Activated naive CD4-positive, alpha-beta T cell treated with anti-CD3 and anti-CD28 coated beads, Interleukin-2, amount 10 ng/mL, durations not matched to agents 7 days and 5 days (primary cell): ENCODE data around the gene ESAM.

Source experiments
- CTCF ChIA-PET: fragments of 350-600 bp; sonication (Branson Sonifier 250); formaldehyde crosslinking; loops from one replicate; lab custom pipeline; 2021; ENCODE audit warnings: antibody characterized with exemption; lab: Charles Lee
- DNase-seq: peaks from one replicate; pipeline ENCODE4 v3.0.0-alpha.2; 2020
- H3K27ac Mint-ChIP-seq: one replicate; pipeline ENCODE4 v1.8.0; 2021; ENCODE audit warnings: mild to moderate bottlenecking, moderate library complexity, mixed read lengths
- H3K27me3 Mint-ChIP-seq: one replicate; pipeline ENCODE4 v1.8.0; 2021; ENCODE audit warnings: mild to moderate bottlenecking, mixed read lengths
- H3K36me3 Mint-ChIP-seq: one replicate; pipeline ENCODE4 v1.8.0; 2021; ENCODE audit warnings: mixed read lengths
- H3K4me1 Mint-ChIP-seq: one replicate; pipeline ENCODE4 v1.8.0; 2021; ENCODE audit warnings: mixed read lengths
- H3K4me3 Mint-ChIP-seq: one replicate; pipeline ENCODE4 v1.8.0; 2021; ENCODE audit warnings: mild to moderate bottlenecking, moderate library complexity, mixed read lengths
- H3K9me3 Mint-ChIP-seq: one replicate; pipeline ENCODE4 v1.8.0; 2021; ENCODE audit warnings: mixed read lengths

The ESAM gene

DNA sequence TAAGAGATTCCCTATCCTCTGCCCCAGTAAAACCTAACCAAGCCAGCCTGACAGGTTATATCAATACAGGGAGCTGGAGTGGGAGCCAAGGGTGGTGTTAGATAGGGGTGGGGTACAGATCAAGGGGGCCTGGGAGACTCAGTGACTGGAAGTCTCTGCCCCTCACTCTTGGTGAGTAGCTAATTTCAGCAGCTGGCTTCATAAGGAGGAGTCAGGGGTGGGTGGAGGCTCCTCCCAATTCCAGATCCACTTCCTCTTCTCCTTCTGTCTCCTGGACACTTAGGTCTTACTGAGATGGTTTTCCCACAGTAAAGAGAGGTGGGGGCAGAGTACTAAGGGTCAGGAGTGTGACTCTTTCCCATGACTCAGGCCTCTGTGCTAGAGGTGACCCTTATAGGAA, 8.9 kb downstream of the ESAM start:
- CTCF ChIA-PET = interaction anchor here (1.0 to 2.4 kb wide), 7 partner anchors 10 to 113 kb away, joined by 3 to 14 read pairs (median 5); partner anchors contain the start of gene ROBO3
- H3K4me3 Mint-ChIP-seq = no peak overlapping the region
- H3K9me3 Mint-ChIP-seq = no peaks in the 10 kb centered on the region

DNA sequence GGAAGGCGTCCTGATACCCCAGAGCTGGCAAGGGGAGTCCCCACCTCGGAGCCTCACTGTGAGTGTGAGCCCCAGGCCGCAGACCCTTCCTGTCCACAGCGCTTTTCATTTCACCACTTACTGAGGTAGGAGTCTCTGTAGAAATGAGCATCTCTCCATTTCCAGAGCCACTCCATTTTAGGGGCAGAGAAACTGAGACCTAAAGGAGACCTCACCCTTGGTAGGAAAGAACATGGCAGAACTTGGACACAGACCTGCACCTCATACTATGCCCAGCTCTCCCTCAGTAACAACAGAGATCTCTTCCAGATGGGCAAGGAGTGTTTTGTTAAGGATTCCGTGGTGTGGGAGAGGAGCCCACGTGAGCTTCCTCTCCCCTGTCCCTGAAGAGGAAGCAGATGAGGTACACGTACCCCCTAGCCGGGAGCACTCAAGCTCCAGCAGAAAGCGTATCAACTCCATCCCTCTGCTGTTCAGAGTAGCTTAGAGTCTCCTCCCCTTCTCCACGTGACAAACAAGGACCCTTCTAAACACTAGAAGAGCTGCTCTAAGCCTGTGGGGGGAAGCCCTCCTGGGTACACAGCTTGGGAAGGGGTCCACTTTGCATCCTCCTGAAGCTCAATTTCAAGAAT, 9.5 kb downstream of the ESAM start:
- Mint-ChIP-seq H3K4me1 (peaks cover 44% of the 10 kb centered on the region), H3K36me3 (no peaks in the 10 kb centered on the region), H3K27me3 (peaks cover 65% of the 10 kb centered on the region), H3K4me3 (peak overlapping the region; percentile 46), H3K9me3 (no peaks in the 10 kb centered on the region), H3K27ac (peak overlapping the region; percentile 82)
- DNase-seq = no peak
- CTCF ChIA-PET = interaction anchor here (1.0 to 2.4 kb wide), 7 partner anchors 11 to 113 kb away, joined by 3 to 14 read pairs (median 5); partner anchors contain the start of gene ROBO3

More for the DNA sequence above, 8.9 kb downstream of the ESAM start:
- no peak for DNase-seq
- Mint-ChIP-seq H3K27me3 (peaks cover 69% of the 10 kb centered on the region), H3K27ac (no peak overlapping the region), H3K4me1 (peaks cover 42% of the 10 kb centered on the region), H3K36me3 (no peaks in the 10 kb centered on the region)

DNA sequence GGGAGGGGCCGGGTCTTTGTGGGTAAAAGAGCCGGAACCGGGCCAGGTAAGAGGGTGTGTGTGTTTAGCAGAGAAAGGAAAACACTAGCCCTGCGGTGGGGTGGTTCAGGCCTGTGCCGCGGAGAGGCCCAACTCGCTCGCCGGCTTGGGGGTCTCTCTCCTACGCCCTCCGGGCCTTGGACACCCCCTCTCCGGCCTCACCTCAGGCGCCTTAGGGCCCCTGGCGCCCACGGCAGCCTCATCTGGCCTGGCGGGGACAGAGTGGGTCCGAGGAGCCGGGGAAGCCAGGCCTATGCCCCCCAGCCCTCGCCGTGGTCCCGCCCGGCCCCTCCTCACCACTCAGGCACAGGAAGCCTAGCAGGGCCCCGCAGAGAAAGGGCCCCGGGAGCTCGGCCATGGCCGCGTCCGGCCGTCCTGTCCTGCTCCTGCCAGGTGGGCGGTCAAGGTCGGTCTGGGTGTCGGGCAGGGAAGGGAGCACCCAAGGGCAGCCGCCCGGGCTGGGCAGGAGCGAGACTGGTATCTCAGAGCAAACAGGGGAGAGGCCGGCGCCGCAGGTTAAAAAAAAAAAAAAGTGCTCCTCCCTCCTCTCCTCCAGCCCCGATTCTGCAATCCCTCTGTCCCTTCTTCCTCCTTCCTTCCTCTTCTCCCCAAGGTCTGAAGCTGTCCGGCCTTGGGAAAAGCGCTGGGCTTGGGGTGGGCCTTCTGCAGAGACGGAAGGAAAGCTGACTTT, 10.2 kb downstream of the ESAM start, which contains the start of gene VSIG2:
TSS of gene VSIG2 (minus strand) at position 515 of the 730 bp plus-strand sequence. CDS start at position 397, 118 bp downstream.
- Mint-ChIP-seq H3K27ac (peak within 1 kb of the TSS; percentile 82), H3K36me3 (no peaks in the 10 kb centered on the region), H3K4me1 (peaks cover 47% of the 10 kb centered on the region), H3K9me3 (no peaks in the 10 kb centered on the region), H3K27me3 (peaks cover 58% of the 10 kb centered on the region), H3K4me3 (peak within 1 kb of the TSS; percentile 46)
- CTCF ChIA-PET = interaction anchor here (1.0 to 2.2 kb wide), 5 partner anchors 12 to 114 kb away, joined by 3 to 14 read pairs (median 4); partner anchors contain the start of gene ROBO3
- DNase-seq = no peak

DNA sequence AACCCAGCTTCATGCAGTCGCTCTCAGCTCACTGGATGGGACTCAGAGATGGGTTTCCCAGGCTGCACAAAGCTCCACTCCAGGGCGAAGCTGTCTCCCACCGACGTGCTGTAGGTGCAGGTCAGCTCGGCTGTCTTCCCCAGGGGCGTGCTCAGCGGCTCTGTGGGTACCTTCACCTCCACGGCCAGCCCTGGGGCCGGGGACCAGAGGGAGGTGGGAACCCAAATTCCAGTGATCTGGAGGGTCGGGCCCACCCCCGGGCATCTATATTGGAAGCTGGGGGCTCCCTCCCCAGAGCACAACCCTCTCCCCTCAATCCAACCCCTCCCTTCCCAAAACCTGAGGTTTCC, 10.7 kb downstream of the ESAM start:
- no peak overlapping the region for H3K27ac Mint-ChIP-seq
- H3K27me3 Mint-ChIP-seq = peaks cover 56% of the 10 kb centered on the region
- H3K9me3 Mint-ChIP-seq = no peaks in the 10 kb centered on the region
- H3K36me3 Mint-ChIP-seq = no peaks in the 10 kb centered on the region
- DNase-seq = no peak
- peaks cover 51% of the 10 kb centered on the region for H3K4me1 Mint-ChIP-seq
- no peak overlapping the region for H3K4me3 Mint-ChIP-seq
- CTCF ChIA-PET = interaction anchor here (0.5 to 1.0 kb wide), 2 partner anchors 68 to 115 kb away, joined by 3 read pairs; no protein-coding TSS in a partner anchor

DNA sequence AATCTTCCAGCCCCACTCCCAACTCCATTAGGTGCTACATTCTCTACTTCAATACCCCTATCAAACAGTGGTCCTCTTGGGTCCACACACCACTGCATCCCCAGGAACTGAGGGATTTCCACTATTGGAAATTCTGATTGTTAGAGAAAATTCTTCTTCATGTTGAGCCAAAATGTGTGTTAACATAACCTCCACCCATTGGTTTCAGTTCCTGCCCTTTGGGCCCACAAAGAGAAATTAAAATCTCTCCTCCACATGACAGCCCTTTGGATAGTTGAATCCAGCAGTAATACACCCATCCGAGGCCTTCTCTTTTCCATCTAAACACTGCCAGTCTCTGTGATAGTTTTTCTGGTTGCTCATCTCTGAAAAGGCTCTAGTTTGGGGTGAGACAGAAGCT, 12.2 kb downstream of the ESAM start:
- peaks cover 49% of the 10 kb centered on the region for H3K27me3 Mint-ChIP-seq
- H3K4me3 Mint-ChIP-seq = no peak overlapping the region
- H3K4me1 Mint-ChIP-seq = peaks cover 50% of the 10 kb centered on the region
- CTCF ChIA-PET = interaction anchor here (2.9 kb wide), 1 partner anchor 14 kb away, joined by 17 read pairs; the partner anchor contains the start of gene ESAM
- peak overlapping the region; percentile 68 for H3K27ac Mint-ChIP-seq
- H3K36me3 Mint-ChIP-seq = no peaks in the 10 kb centered on the region
- DNase-seq = no peak
- no peaks in the 10 kb centered on the region for H3K9me3 Mint-ChIP-seq

DNA sequence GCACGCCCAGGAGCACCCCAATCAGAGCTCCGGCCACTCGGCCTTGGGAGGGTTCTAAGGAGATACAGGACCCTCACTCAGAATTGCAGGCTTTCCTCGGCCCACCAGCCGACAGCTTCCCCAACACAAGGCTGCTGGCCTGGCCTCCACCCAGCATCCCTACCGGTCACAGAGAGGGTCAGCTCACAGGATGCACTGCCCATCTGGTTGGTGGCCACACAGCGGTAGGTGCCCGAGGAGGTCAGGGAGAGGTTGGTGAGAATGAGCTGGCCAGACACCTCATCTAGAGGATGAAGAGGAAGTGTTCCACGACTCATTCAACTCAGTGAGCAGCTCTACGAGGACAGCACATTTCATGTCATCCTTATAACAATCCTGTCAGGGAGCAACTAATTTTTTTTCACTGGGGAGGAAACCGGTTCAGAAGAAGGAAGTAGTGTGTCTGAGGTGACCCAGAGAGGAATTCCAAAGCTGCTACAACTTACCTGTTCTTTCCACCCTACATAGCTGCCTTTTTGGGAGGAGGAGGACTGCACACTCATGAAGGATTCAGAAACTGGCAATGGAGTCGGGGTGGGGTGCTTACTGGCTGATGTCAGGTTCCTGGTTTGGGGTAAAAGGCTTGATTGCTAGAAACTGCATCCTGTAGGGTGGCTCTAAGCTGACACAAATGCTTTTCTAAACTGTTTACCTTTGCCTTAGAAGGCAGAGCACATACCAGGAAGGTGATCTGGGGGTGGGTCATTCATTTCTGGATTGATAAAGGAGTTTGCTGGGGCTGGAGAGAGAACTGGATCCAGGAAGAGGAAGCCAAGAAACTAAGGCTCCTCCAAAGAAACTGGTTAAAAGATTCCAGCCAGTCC, 13.4 kb downstream of the ESAM start:
- Mint-ChIP-seq H3K27ac (peak overlapping the region; percentile 65), H3K36me3 (no peaks in the 10 kb centered on the region), H3K4me1 (peaks cover 50% of the 10 kb centered on the region), H3K27me3 (peaks cover 48% of the 10 kb centered on the region), H3K4me3 (no peak overlapping the region), H3K9me3 (no peaks in the 10 kb centered on the region)
- CTCF ChIA-PET = interaction anchor here (0.9 to 2.9 kb wide), 5 partner anchors 9 to 50 kb away, joined by 3 to 19 read pairs (median 4); partner anchors contain the start of gene ESAM
- no peak for DNase-seq

DNA sequence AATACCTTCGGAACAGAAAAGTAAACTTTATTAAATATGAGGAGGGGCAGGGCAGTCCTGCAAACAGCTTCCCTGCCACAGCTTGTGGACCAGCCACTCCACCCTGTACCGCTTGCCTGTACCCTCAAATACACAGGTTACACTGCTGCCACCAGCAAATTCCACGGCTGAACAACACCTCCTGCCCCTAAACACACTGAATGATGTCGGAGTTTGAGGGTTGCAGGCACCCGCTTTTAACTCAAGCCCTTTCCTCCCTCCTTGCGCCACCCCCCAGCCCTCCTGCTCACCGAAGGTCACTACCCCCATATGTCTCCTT, 14.0 kb downstream of the ESAM start:
- no peaks in the 10 kb centered on the region for H3K36me3 Mint-ChIP-seq
- H3K4me3 Mint-ChIP-seq = no peak overlapping the region
- H3K4me1 Mint-ChIP-seq = peaks cover 50% of the 10 kb centered on the region
- H3K27ac Mint-ChIP-seq = no peak overlapping the region
- H3K27me3 Mint-ChIP-seq = peaks cover 49% of the 10 kb centered on the region
- H3K9me3 Mint-ChIP-seq = no peaks in the 10 kb centered on the region
- no peak for DNase-seq
- CTCF ChIA-PET = interaction anchor here (1.8 to 2.9 kb wide), 3 partner anchors 10 to 45 kb away, joined by 4 to 19 read pairs (median 17); partner anchors contain the start of gene ESAM

DNA sequence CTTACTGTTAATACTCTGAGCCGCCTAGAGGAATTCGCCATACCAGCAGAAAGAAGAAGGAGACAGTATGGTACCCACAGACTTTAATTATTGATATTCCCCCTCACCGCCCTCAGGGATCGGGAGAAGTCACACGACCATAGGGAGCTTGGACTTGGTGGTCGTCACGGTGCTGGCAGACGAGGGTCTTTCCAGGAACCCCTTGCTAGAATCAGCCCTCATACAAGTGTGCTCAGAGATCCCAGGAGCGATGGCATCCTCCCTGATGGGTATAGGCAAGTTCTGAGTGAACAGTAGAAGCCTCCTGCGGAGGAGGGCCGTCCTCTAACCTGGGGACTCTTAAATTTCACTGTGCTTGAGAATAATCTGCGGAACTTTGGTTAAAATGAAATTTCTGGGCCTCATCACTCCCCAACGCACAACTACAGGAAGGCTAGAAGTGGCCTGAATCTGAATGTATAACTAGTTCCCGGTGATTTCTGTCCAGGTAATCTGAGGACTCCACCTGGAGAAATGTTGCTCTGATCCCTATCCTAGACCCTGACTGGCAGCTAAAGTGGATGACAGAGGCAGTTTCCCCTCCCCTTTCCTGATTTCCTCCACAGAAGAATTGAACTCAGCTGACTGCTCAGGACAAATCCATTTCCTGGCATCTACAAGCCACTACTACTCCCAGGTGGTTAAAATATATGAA, 14.5 kb downstream of the ESAM start:
- H3K9me3 Mint-ChIP-seq = no peaks in the 10 kb centered on the region
- peaks cover 48% of the 10 kb centered on the region for H3K4me1 Mint-ChIP-seq
- DNase-seq = no peak
- H3K27ac Mint-ChIP-seq = no peak overlapping the region
- peaks cover 54% of the 10 kb centered on the region for H3K27me3 Mint-ChIP-seq
- H3K36me3 Mint-ChIP-seq = no peaks in the 10 kb centered on the region
- H3K4me3 Mint-ChIP-seq = peak overlapping the region; percentile 84
- CTCF ChIA-PET = interaction anchor here (0.8 to 5.3 kb wide), 14 partner anchors 8 to 119 kb away, joined by 3 to 67 read pairs (median 8); partner anchors contain the start of gene ESAM

DNA sequence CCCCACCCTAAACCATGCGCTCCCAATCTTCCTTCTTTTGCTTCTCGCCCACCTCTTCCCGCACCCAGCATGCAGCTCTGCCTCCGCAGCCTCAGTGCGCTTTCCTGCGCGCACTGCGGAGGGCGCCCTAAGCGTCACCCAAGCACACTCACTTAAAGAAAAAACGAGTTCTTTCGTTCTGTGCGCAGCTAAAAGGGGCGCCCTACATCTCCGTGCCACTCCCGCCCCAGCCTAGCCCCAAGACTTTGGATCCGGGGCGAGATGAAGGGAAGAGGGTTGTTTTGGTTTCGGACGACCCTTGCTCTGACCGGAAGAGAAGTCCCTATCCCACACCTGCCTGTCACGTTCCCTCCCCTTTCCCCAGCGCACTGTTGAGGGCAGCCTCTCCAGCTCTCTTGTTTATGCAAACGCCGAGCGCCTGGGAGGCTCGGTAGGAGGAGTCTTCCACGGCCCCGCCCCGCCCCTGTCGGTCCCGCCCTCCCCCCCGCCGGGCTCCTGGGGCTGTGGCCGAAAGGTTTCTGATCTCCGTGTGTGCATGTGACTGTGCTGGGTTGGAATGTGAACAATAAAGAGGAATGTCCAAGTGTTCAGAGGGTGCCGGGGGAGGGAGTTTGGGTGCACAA, 15.4 kb downstream of the ESAM start:
- peak overlapping the region; percentile 86 for H3K27ac Mint-ChIP-seq
- no peaks in the 10 kb centered on the region for H3K9me3 Mint-ChIP-seq
- CTCF ChIA-PET = interaction anchor here (0.6 to 5.3 kb wide), 18 partner anchors 9 to 119 kb away, joined by 3 to 67 read pairs (median 4); partner anchors contain the start of genes ESAM, SIAE and SPA17
- peak overlapping the region; percentile 84 for H3K4me3 Mint-ChIP-seq
- H3K36me3 Mint-ChIP-seq = no peaks in the 10 kb centered on the region
- peak; percentile 86 for DNase-seq
- peaks cover 47% of the 10 kb centered on the region for H3K4me1 Mint-ChIP-seq
- H3K27me3 Mint-ChIP-seq = peaks cover 55% of the 10 kb centered on the region

DNA sequence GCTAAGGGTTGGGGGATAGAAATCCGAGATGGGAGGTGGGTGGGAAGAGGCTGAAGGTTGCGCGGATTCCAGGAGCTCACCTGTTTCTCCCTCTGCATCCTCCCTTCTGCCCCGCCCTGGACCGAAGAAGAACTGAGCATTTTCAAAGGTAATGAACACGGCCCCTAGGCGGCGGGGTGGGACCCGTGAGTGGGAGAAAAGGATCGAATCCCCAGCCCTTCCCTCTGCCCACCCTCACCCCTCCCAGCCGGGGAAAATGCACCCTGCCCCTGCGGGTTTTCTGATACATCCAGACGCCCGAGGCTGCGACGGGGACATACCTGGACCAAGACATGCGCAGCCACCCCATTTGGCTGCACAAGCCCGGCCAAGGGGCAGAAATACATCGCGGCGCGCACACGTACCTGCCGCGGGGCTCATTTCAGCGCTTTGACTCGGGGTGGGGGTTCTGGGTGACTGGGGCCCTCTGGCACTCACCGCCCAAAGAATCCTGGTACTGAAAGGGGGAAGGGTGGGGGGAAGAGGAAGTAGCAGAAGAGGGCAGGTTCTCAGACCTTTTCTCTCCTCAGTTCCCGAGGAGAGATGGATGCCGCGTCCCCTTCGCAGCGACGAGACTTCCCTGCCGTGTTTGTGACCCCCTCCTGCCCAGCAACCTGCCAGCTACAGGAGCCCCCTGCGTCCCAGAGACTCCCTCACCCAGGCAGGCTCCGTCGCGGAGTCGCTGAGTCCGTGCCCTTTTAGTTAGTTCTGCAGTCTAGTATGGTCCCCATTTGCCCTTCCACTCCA, 16.1 kb downstream of the ESAM start:
- CTCF ChIA-PET = interaction anchor here (0.6 to 5.3 kb wide), 18 partner anchors 9 to 106 kb away, joined by 3 to 67 read pairs (median 4); partner anchors contain the start of genes ESAM, SIAE and SPA17
- H3K4me1 Mint-ChIP-seq = peaks cover 48% of the 10 kb centered on the region
- H3K36me3 Mint-ChIP-seq = no peaks in the 10 kb centered on the region
- no peaks in the 10 kb centered on the region for H3K9me3 Mint-ChIP-seq
- H3K27ac Mint-ChIP-seq = peak overlapping the region; percentile 86
- H3K27me3 Mint-ChIP-seq = peaks cover 57% of the 10 kb centered on the region
- H3K4me3 Mint-ChIP-seq = peak overlapping the region; percentile 84
- DNase-seq = peak; percentile 55

DNA sequence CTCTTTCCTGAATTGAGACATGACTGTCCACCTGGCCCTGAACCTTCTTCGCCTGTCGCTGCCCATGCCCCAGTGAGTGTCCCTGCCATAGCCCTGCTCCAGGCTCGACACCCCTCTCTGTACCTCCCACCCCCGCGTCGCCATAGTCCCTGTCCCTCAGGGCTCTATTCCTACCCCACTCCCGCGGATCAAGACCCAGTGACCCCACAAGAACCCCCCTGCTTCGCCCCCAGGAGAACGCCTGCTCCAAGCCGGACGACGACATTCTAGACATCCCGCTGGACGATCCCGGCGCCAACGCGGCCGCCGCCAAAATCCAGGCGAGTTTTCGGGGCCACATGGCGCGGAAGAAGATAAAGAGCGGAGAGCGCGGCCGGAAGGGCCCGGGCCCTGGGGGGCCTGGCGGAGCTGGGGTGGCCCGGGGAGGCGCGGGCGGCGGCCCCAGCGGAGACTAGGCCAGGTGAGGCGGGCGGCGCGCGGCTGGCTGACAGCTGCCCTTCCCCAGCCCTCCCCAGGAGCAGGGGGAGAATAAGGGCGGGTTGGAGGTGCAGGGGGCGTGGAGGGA, 16.7 kb downstream of the ESAM start:
- H3K27me3 Mint-ChIP-seq = peaks cover 56% of the 10 kb centered on the region
- peaks cover 48% of the 10 kb centered on the region for H3K4me1 Mint-ChIP-seq
- no peak overlapping the region for H3K27ac Mint-ChIP-seq
- H3K36me3 Mint-ChIP-seq = no peaks in the 10 kb centered on the region
- no peak for DNase-seq
- peak overlapping the region; percentile 51 for H3K4me3 Mint-ChIP-seq
- CTCF ChIA-PET = interaction anchor here (0.8 to 5.3 kb wide), 9 partner anchors 11 to 101 kb away, joined by 3 to 67 read pairs (median 9); partner anchors contain the start of gene ESAM
- H3K9me3 Mint-ChIP-seq = no peaks in the 10 kb centered on the region

DNA sequence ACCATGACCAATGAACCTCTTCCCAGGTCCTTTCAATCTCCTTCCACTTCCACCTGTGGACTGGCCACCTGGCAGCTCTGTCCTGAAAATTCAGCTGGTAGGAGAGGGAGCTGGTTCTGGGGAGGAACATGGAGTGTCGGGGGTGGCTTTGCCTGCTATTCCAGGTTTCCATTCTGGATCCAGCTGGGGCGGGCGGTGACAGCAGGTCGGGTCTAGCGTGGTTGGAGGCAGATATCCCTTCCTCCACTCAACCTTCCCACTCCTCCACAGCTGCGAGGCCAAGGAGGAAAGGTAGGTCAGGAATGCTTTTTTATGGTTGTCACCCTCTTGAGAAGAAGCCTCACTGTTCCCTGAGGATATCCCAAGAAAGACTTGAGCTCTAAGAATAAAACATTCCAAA, 19.0 kb downstream of the ESAM start:
- Mint-ChIP-seq H3K27ac (no peak overlapping the region), H3K4me3 (no peak overlapping the region), H3K27me3 (peaks cover 57% of the 10 kb centered on the region), H3K4me1 (peaks cover 38% of the 10 kb centered on the region), H3K36me3 (no peaks in the 10 kb centered on the region), H3K9me3 (no peaks in the 10 kb centered on the region)
- no peak for DNase-seq
- CTCF ChIA-PET = interaction anchor here (0.7 to 5.3 kb wide), 3 partner anchors 15 to 123 kb away, joined by 3 to 67 read pairs (median 3); partner anchors contain the start of gene ESAM
